OCI-LY1 (cell line): ENCODE data around the gene NR1D2.

Experiments
- H2AFZ ChIP-seq: fragments of 200-600 bp; sonication (generic), shearing (Covaris generic); 2 replicates; pipeline ENCODE4 v1.6.0; 2014; ENCODE audit warnings: antibody characterized with exemption, mild to moderate bottlenecking, low read length
- H3F3A ChIP-seq: fragments of 200-600 bp; sonication (generic), shearing (Covaris generic); 2 replicates; pipeline ENCODE4 v1.6.0; 2014; ENCODE audit warnings: mild to moderate bottlenecking, antibody characterized with exemption, low read length, moderate library complexity; ENCODE audit not compliant: insufficient read depth
- H3K27ac ChIP-seq: fragments of 200-600 bp; sonication (generic); 2 replicates; pipeline ENCODE4 v1.5.1; 2014; ENCODE audit warnings: low read length, mixed run types, mild to moderate bottlenecking, low read depth; ENCODE audit not compliant: poor library complexity, severe bottlenecking
- H3K27me3 ChIP-seq: fragments of 200-600 bp; sonication (generic); 2 replicates; pipeline ENCODE4 v1.6.0; 2014; ENCODE audit warnings: antibody characterized with exemption, mild to moderate bottlenecking, low read length, moderate library complexity; ENCODE audit not compliant: insufficient read depth
- H3K36me3 ChIP-seq: fragments of 200-600 bp; sonication (generic); 2 replicates; pipeline ENCODE4 v1.6.1; 2014; ENCODE audit warnings: mild to moderate bottlenecking, antibody characterized with exemption, low read length, moderate library complexity, mixed read lengths; ENCODE audit not compliant: insufficient read depth
- H3K4me1 ChIP-seq: fragments of 200-600 bp; sonication (generic); 2 replicates; pipeline ENCODE4 v1.5.1; 2014; ENCODE audit warnings: mild to moderate bottlenecking, low read length, moderate library complexity; ENCODE audit not compliant: insufficient read depth, severe bottlenecking
- H3K4me2 ChIP-seq: fragments of 200-600 bp; sonication (generic), shearing (Covaris generic); 2 replicates; pipeline ENCODE4 v1.6.1; 2014; ENCODE audit warnings: low read length
- H3K4me3 ChIP-seq: fragments of 200-600 bp; sonication (generic); 2 replicates; pipeline ENCODE4 v1.5.1; 2014; ENCODE audit warnings: low read length, low read depth, mild to moderate bottlenecking, mixed read lengths; ENCODE audit not compliant: poor library complexity, severe bottlenecking
- H3K79me2 ChIP-seq: fragments of 200-600 bp; shearing (Covaris generic); 2 replicates; pipeline ENCODE4 v1.6.1; 2016; ENCODE audit warnings: mixed run types, low read length, mixed read lengths; ENCODE audit not compliant: insufficient read depth
- H3K9ac ChIP-seq: fragments of 200-600 bp; sonication (generic), shearing (Covaris generic); 2 replicates; pipeline ENCODE4 v1.6.1; 2014; ENCODE audit warnings: mild to moderate bottlenecking, low read length, mixed read lengths
- H3K9me2 ChIP-seq: fragments of 200-600 bp; sonication (generic), shearing (Covaris generic); 2 replicates; pipeline ENCODE4 v1.6.1; 2014; ENCODE audit warnings: low read depth, mild to moderate bottlenecking, low read length, mixed read lengths
- H3K9me3 ChIP-seq: fragments of 200-600 bp; shearing (Covaris generic); 2 replicates; pipeline ENCODE4 v1.6.1; 2014; ENCODE audit warnings: low read length, mixed read lengths
- H4K20me1 ChIP-seq: fragments of 200-600 bp; sonication (generic), shearing (Covaris generic); 2 replicates; pipeline ENCODE4 v1.6.0; 2016; ENCODE audit warnings: mild to moderate bottlenecking, low read length; ENCODE audit not compliant: insufficient read depth
- EZH2 ChIP-seq: fragments of 200-600 bp; sonication (generic), shearing (Covaris generic); IDR thresholded peaks from 2 replicates; pipeline ENCODE4 v1.8.0; 2017; ENCODE audit warnings: borderline replicate concordance, mixed run types, mild to moderate bottlenecking, antibody characterized with exemption, low read length, moderate library complexity, mixed read lengths
- TF ChIP-seq, protein P1 (sequence below): fragments of 200-600 bp; sonication (generic), shearing (Covaris generic); IDR thresholded peaks from 2 replicates; pipeline ENCODE4 v1.5.1; 2017; ENCODE audit warnings: mild to moderate bottlenecking, antibody characterized with exemption, low read length, moderate library complexity, mixed read lengths

Gene NR1D2

DNA sequence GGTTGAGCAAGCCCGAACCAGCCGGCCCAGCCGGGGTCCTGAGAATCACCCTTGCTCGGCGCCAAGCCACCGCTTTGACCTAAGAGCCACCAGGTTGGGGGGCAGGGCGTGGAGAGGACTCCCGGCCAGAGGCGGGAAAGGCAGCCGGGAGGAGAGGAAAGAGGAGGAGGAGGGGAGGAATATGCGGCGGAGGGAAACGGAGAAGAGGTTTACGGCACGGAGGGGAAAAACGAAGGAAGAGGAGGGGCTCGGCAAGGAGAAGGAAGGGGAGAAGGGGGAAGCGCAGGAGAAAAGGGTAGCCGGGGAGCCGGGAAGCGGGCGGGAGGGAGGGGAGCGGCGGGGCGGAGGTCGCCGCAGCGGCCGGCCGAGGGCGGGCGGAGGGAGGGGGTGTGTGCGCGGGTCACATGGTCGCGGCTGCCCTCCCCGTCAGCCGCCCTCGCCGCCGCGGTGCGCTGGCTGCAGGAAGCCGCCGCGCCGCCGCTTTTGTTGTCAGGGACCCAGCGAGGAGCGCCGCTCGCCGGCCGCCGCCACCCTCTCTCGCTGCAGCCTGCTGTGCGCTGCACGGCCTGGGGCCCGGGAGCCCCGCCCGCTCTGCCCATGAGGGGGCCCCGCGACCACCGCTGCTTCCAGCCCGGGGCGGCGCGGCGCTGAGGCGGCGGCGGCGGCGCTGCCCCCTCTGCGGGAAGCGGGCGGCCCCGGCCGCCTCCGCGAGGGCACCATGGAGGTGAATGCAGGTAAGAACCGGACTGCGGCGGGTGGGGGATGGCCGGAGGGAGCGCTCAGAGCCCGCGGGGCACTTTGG, at the start of gene NR1D2:
TSS of gene NR1D2 (plus strand) at position 426 of the 802 bp plus-strand sequence. CDS start at position 719, 293 bp downstream.
- Histone ChIP-seq H3K4me3 (peak within 1 kb of the TSS; percentile 69), H3K9me3 (no peaks in the 10 kb centered on the region), H3K27ac (no peak within 1 kb of the TSS), H3K36me3 (no peaks in the 10 kb centered on the region; the same call in 1 of the 2 replicates), H3F3A (peaks cover 10% of the 10 kb centered on the region), H3K9me2 (no peaks in the 10 kb centered on the region), H3K4me2 (peak within 1 kb of the TSS; percentile 87), H3K79me2 (no peaks in the 10 kb centered on the region), H2AFZ (no peak within 1 kb of the TSS), H3K9ac (peak within 1 kb of the TSS; percentile 70), H4K20me1 (no peaks in the 10 kb centered on the region), H3K4me1 (peaks cover 21% of the 10 kb centered on the region), H3K27me3 (no peaks in the 10 kb centered on the region)
- TF ChIP-seq EZH2, result no peak
- TF ChIP-seq, protein P1, sequence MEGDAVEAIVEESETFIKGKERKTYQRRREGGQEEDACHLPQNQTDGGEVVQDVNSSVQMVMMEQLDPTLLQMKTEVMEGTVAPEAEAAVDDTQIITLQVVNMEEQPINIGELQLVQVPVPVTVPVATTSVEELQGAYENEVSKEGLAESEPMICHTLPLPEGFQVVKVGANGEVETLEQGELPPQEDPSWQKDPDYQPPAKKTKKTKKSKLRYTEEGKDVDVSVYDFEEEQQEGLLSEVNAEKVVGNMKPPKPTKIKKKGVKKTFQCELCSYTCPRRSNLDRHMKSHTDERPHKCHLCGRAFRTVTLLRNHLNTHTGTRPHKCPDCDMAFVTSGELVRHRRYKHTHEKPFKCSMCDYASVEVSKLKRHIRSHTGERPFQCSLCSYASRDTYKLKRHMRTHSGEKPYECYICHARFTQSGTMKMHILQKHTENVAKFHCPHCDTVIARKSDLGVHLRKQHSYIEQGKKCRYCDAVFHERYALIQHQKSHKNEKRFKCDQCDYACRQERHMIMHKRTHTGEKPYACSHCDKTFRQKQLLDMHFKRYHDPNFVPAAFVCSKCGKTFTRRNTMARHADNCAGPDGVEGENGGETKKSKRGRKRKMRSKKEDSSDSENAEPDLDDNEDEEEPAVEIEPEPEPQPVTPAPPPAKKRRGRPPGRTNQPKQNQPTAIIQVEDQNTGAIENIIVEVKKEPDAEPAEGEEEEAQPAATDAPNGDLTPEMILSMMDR, result no peak

DNA sequence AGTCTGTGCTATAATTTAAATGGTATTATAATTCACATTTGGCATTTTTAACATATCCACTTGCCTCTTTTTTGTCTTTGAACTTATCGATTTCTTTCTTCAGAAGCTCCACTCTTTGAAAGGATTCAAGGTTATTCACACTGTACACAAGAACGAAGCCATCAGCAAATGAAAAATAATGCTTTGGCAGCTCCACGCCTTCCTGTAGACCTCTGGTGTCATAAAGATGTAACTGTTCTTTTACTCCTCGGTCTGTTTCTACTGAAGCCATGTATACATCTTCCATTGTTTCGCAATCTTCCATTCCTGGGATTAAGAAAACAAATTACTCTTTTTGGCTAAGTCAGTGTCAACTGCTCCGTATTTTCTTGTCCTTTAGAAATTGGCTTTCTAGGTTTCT, 44.3 kb upstream of the NR1D2 start:
- Histone ChIP-seq H2AFZ (no peak overlapping the region), H4K20me1 (no peaks in the 10 kb centered on the region), H3K9me3 (no peaks in the 10 kb centered on the region), H3K27me3 (no peaks in the 10 kb centered on the region), H3K4me1 (no peaks in the 10 kb centered on the region), H3K4me2 (no peak overlapping the region), H3K79me2 (no peaks in the 10 kb centered on the region), H3K27ac (no peak overlapping the region), H3F3A (no peaks in the 10 kb centered on the region), H3K4me3 (no peak overlapping the region), H3K9ac (no peak overlapping the region), H3K9me2 (no peaks in the 10 kb centered on the region), H3K36me3 (peaks cover 23% of the 10 kb centered on the region)
- no peak for TF ChIP-seq EZH2
- TF ChIP-seq, protein P1, result no peak

DNA sequence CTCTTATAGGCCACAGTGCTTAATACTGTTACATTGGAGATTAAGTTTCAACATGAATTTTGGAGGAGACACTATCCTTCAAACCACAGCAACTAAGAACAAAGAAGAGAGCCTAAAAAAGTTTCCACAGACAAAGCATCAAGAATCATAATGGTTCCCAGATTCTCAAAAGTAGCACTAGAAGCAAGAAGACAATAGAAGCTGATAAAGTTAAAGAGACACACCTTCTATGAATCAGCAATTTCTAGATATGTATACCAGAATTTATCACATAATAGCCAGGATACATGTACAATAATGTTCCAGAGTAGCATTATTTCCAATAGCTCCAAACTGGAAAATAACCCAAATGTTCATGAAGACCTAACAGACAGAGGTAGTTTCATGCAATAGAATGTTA, 40.5 kb upstream of the NR1D2 start:
- H3K4me3 ChIP-seq, result no peak overlapping the region
- TF ChIP-seq EZH2, result no peak
- TF ChIP-seq, protein P1, result no peak

More for the DNA sequence above, 40.5 kb upstream of the NR1D2 start:
- no peak overlapping the region for H2AFZ ChIP-seq
- no peaks in the 10 kb centered on the region for H3K4me1 ChIP-seq
- H3K27me3 ChIP-seq, result no peaks in the 10 kb centered on the region
- peaks cover 5% of the 10 kb centered on the region; the same call in 1 of the 2 replicates for H3K36me3 ChIP-seq
- H3K9me3 ChIP-seq, result no peaks in the 10 kb centered on the region
- no peak overlapping the region for H3K9ac ChIP-seq
- H3K27ac ChIP-seq, result no peak overlapping the region
- H4K20me1 ChIP-seq, result no peaks in the 10 kb centered on the region
- no peaks in the 10 kb centered on the region for H3K79me2 ChIP-seq
- H3K9me2 ChIP-seq, result no peaks in the 10 kb centered on the region
- no peaks in the 10 kb centered on the region for H3F3A ChIP-seq
- no peak overlapping the region for H3K4me2 ChIP-seq
